ENCODE data around the gene VPS37D.
"Not testable (repeated sequence)": the region's sequence is repeated elsewhere in the genome, so short reads cannot be mapped to it uniquely, and the experiment has no call there.

VPS37D gene

GRCh38 chr7:73646785-73647724, 20.6 kb upstream of the VPS37D start:
- DNase-seq (ENCODE audit: low spot score), result no peak

- DNase-seq (ENCODE audit: low spot score), result no peak
Observed at GRCh38 chr7:73647725-73648592, 19.7 kb upstream of the VPS37D start.

- no peak for DNase-seq (ENCODE audit: low spot score)
Observed at GRCh38 chr7:73648593-73649332, 18.9 kb upstream of the VPS37D start.

GRCh38 chr7:73649576-73649975, 18.1 kb upstream of the VPS37D start:
- no peak for DNase-seq (ENCODE audit: low spot score)

GRCh38 chr7:73650524-73650923, 17.1 kb upstream of the VPS37D start:
- no peak for DNase-seq (ENCODE audit: low spot score)

GRCh38 chr7:73652541-73652949, 15.1 kb upstream of the VPS37D start:
- no peak for DNase-seq (ENCODE audit: low spot score)

- not testable (repeated sequence) for DNase-seq (ENCODE audit: low spot score)
Observed at GRCh38 chr7:73655309-73655708, 12.3 kb upstream of the VPS37D start.

GRCh38 chr7:73659983-73660382, 7.6 kb upstream of the VPS37D start:
- no peak for DNase-seq (ENCODE audit: low spot score)

GRCh38 chr7:73660594-73660993, 7.0 kb upstream of the VPS37D start:
- not testable (repeated sequence) for DNase-seq (ENCODE audit: low spot score)

GRCh38 chr7:73663033-73663432, 4.6 kb upstream of the VPS37D start:
- no peak for DNase-seq (ENCODE audit: low spot score)

GRCh38 chr7:73668103-73668885, 663 bp downstream of the VPS37D start:
- DNase-seq (ENCODE audit: low spot score), result no peak

- DNase-seq (ENCODE audit: low spot score), result no peak
Observed at GRCh38 chr7:73668886-73669230, 1.2 kb downstream of the VPS37D start.

GRCh38 chr7:73669288-73669701, 1.7 kb downstream of the VPS37D start:
- no peak for DNase-seq (ENCODE audit: low spot score)

- DNase-seq (ENCODE audit: low spot score), result no peak
Observed at GRCh38 chr7:73669858-73670385, 2.3 kb downstream of the VPS37D start.

GRCh38 chr7:73671322-73671661, 3.7 kb downstream of the VPS37D start:
- no peak for DNase-seq (ENCODE audit: low spot score)

- no peak for DNase-seq (ENCODE audit: low spot score)
Observed at GRCh38 chr7:73671857-73672445, 4.3 kb downstream of the VPS37D start.

GRCh38 chr7:73674468-73675124, 7.0 kb downstream of the VPS37D start:
- DNase-seq (ENCODE audit: low spot score), result no peak

GRCh38 chr7:73676062-73676461, 8.4 kb downstream of the VPS37D start:
- not testable (repeated sequence) for DNase-seq (ENCODE audit: low spot score)

GRCh38 chr7:73678862-73679261, 11.2 kb downstream of the VPS37D start:
- DNase-seq (ENCODE audit: low spot score), result no peak

GRCh38 chr7:73679709-73680108, 12.1 kb downstream of the VPS37D start:
- DNase-seq (ENCODE audit: low spot score), result no peak

Measured in left forelimb (tissue), 1 donor.